T1000 (cell line): ENCODE data around the gene VARS1.
A peak's percentile ranks its signal among the peaks of the same experiment; 100 is the strongest.
"Not testable (repeated sequence)": the region's sequence is repeated elsewhere in the genome, so short reads cannot be mapped to it uniquely, and the experiment has no call there.

ENCODE experiments used
- DNase-seq: peaks from one replicate; lab custom pipeline; 2025; ENCODE audit warnings: mixed read lengths; lab: John Stamatoyannopoulos, UW

VARS1 gene

GRCh38 chr6:31795616-31796298 is at the start of gene VARS1:
TSS of gene VARS1 (minus strand) at chr6:31795752. CDS start at chr6:31795217, 535 bp downstream.
- DNase-seq, result peak; percentile 82

- no peak for DNase-seq
Observed at GRCh38 chr6:31844507-31844906, 49.0 kb upstream of the VARS1 start.

- DNase-seq, result no peak
Observed at GRCh38 chr6:31842053-31842452, 46.5 kb upstream of the VARS1 start.

- not testable (repeated sequence) for DNase-seq
Observed at GRCh38 chr6:31839779-31840126, 44.2 kb upstream of the VARS1 start.

- DNase-seq, result no peak
Observed at GRCh38 chr6:31838968-31839367, 43.4 kb upstream of the VARS1 start.

- DNase-seq, result not testable (repeated sequence)
Observed at GRCh38 chr6:31838114-31838553, 42.6 kb upstream of the VARS1 start.

GRCh38 chr6:31837369-31838113 is 42.0 kb upstream of the VARS1 start:
- DNase-seq, result no peak

- no peak for DNase-seq
Observed at GRCh38 chr6:31836474-31837368, 41.2 kb upstream of the VARS1 start.

- no peak for DNase-seq
Observed at GRCh38 chr6:31836047-31836473, 40.5 kb upstream of the VARS1 start.

GRCh38 chr6:31834367-31835250 is 39.1 kb upstream of the VARS1 start:
- DNase-seq, result peak; percentile 78

- no peak for DNase-seq
Observed at GRCh38 chr6:31831350-31832215, 36.0 kb upstream of the VARS1 start.

- DNase-seq, result no peak
Observed at GRCh38 chr6:31830886-31831335, 35.4 kb upstream of the VARS1 start.

- DNase-seq, result no peak
Observed at GRCh38 chr6:31829633-31830283, 34.2 kb upstream of the VARS1 start.

- peak; percentile 99 for DNase-seq
Observed at GRCh38 chr6:31827286-31828079, 31.9 kb upstream of the VARS1 start, which contains the start of gene HSPA1B. TSS of gene HSPA1B (plus strand) at chr6:31827738. CDS start at chr6:31827951, 213 bp downstream.

GRCh38 chr6:31826793-31827285 is 31.3 kb upstream of the VARS1 start:
- DNase-seq, result peak; percentile 76

- DNase-seq, result no peak
Observed at GRCh38 chr6:31825553-31825952, 30.0 kb upstream of the VARS1 start.

- DNase-seq, result not testable (repeated sequence)
Observed at GRCh38 chr6:31823592-31824196, 28.1 kb upstream of the VARS1 start.
